SK-N-SH treated with all-trans-retinoic acid at 6 μM for 48 hours (cell line): ENCODE data around the gene AHRR.

Experiments used
- ATAC-seq: fragments of 200-7000 bp; cut with Tn5 transposase; 3 replicates; pipeline ENCODE4 v1.9.1; 2020; ENCODE audit warnings: mild to moderate bottlenecking, moderate library complexity
- BACH2 ChIP-seq: fragments of 250-450 bp; sonication (Bioruptor Pico); IDR thresholded peaks from 2 replicates; pipeline ENCODE4 v1.9.0; 2021; ENCODE audit warnings: mild to moderate bottlenecking, borderline replicate concordance
- CREB5 ChIP-seq: fragments of 250-450 bp; sonication (Bioruptor Pico); IDR thresholded peaks from 2 replicates; pipeline ENCODE4 v1.5.1; 2020; ENCODE audit warnings: low read depth, mild to moderate bottlenecking, moderate library complexity
- CSRNP3 ChIP-seq: fragments of 250-450 bp; sonication (Bioruptor Pico); IDR thresholded peaks from 2 replicates; pipeline ENCODE4 v1.5.1; 2021; ENCODE audit warnings: mild to moderate bottlenecking, moderate library complexity
- ESRRG ChIP-seq: fragments of 250-450 bp; sonication (Bioruptor Pico); IDR thresholded peaks from 2 replicates; pipeline ENCODE4 v1.6.1; 2021; ENCODE audit warnings: mild to moderate bottlenecking
- GLIS3 ChIP-seq: fragments of 250-450 bp; sonication (Bioruptor Pico); IDR thresholded peaks from 2 replicates; pipeline ENCODE4 v1.5.0; 2020; ENCODE audit warnings: mild to moderate bottlenecking, moderate library complexity
- ISL1 ChIP-seq: fragments of 250-450 bp; sonication (Bioruptor Pico); IDR thresholded peaks from 2 replicates; pipeline ENCODE4 v2.1.2; 2022; ENCODE audit warnings: mild to moderate bottlenecking, moderate library complexity
- OSR1 ChIP-seq: fragments of 250-450 bp; sonication (Bioruptor Pico); IDR thresholded peaks from 2 replicates; pipeline ENCODE4 v1.8.0; 2022; ENCODE audit warnings: moderate library complexity, mild to moderate bottlenecking, inconsistent platforms
- PATZ1 ChIP-seq: fragments of 250-450 bp; sonication (Bioruptor Pico); IDR thresholded peaks from 2 replicates; pipeline ENCODE4 v1.8.0; 2020; ENCODE audit warnings: mild to moderate bottlenecking, moderate library complexity, borderline replicate concordance
- POU6F1 ChIP-seq: fragments of 250-450 bp; sonication (Bioruptor Pico); IDR thresholded peaks from 2 replicates; pipeline ENCODE4 v1.8.0; 2021; ENCODE audit warnings: low read depth, mild to moderate bottlenecking, moderate library complexity, borderline replicate concordance
- RARB ChIP-seq: fragments of 250-450 bp; sonication (Bioruptor Pico); IDR thresholded peaks from 2 replicates; pipeline ENCODE4 v1.8.0; 2021; ENCODE audit warnings: mild to moderate bottlenecking, moderate library complexity
- SNAI2 ChIP-seq: fragments of 250-450 bp; sonication (Bioruptor Pico); IDR thresholded peaks from 2 replicates; pipeline ENCODE4 v1.5.0; 2020; ENCODE audit warnings: mild to moderate bottlenecking, moderate library complexity
- TOX ChIP-seq: fragments of 250-450 bp; sonication (Bioruptor Pico); IDR thresholded peaks from 2 replicates; pipeline ENCODE4 v1.8.0; 2021; ENCODE audit warnings: mild to moderate bottlenecking, moderate library complexity, borderline replicate concordance
- TSHZ2 ChIP-seq: fragments of 250-450 bp; sonication (Bioruptor Pico); IDR thresholded peaks from 2 replicates; pipeline ENCODE4 v1.5.0; 2020; ENCODE audit warnings: mild to moderate bottlenecking, moderate library complexity
- ZC3H10 ChIP-seq: fragments of 250-450 bp; sonication (Bioruptor Pico); IDR thresholded peaks from 2 replicates; pipeline ENCODE4 v1.5.1; 2021; ENCODE audit warnings: mild to moderate bottlenecking, moderate library complexity
- ZFP3 ChIP-seq: fragments of 250-450 bp; sonication (Bioruptor Pico); IDR thresholded peaks from 2 replicates; pipeline ENCODE4 v1.5.0; 2020; ENCODE audit warnings: mild to moderate bottlenecking, moderate library complexity

The AHRR gene

GRCh38 chr5:374631-375335 lies 53.3 kb downstream of the AHRR start:
- no peak for TF ChIP-seq TSHZ2 (CRISPR knock-in tag)
- no peak for TF ChIP-seq SNAI2 (CRISPR knock-in tag)
- no peak for ATAC-seq

GRCh38 chr5:375336-375920 lies 53.9 kb downstream of the AHRR start:
- ATAC-seq = no peak
- TF ChIP-seq CREB5 (CRISPR knock-in tag) = no peak
- TF ChIP-seq RARB (CRISPR knock-in tag) = no peak
- TF ChIP-seq TSHZ2 (CRISPR knock-in tag) = no peak
- no peak for TF ChIP-seq ESRRG
- TF ChIP-seq POU6F1 (CRISPR knock-in tag) = no peak
- no peak for TF ChIP-seq TOX
- no peak for TF ChIP-seq GLIS3
- TF ChIP-seq OSR1 (CRISPR knock-in tag) = no peak
- TF ChIP-seq CSRNP3 = no peak
- no peak for TF ChIP-seq ZC3H10 (CRISPR knock-in tag)
- TF ChIP-seq BACH2 (CRISPR knock-in tag) = no peak
- no peak for TF ChIP-seq PATZ1
- no peak for TF ChIP-seq ZFP3
- no peak for TF ChIP-seq ISL1 (CRISPR knock-in tag)
